HFFc6 (cell line): ENCODE data around the gene RAD51B. TPM values are rescaled to one million over a fixed set of nuclear protein-coding genes. Genes with fewer than 3 reads are reported as not detected.

Source experiments
- DNase-seq: peaks from one replicate; pipeline ENCODE4 v3.0.0-alpha.2; 2018
- H3K27ac Mint-ChIP-seq: 2 replicates; pipeline ENCODE4 v1.8.0; 2020; ENCODE audit warnings: mild to moderate bottlenecking, mixed read lengths
- H3K27me3 Mint-ChIP-seq: 2 replicates; pipeline ENCODE4 v1.8.0; 2021; ENCODE audit warnings: mild to moderate bottlenecking, moderate library complexity, mixed read lengths; ENCODE audit not compliant: insufficient read depth
- H3K36me3 Mint-ChIP-seq: 2 replicates; pipeline ENCODE4 v1.8.0; 2021; ENCODE audit warnings: low read depth, mixed read lengths
- H3K4me1 Mint-ChIP-seq: 2 replicates; pipeline ENCODE4 v1.8.0; 2020; ENCODE audit warnings: low read depth, mixed read lengths
- H3K4me3 Mint-ChIP-seq: 2 replicates; pipeline ENCODE4 v1.8.0; 2020; ENCODE audit warnings: mild to moderate bottlenecking, moderate library complexity, mixed read lengths
- H3K9me3 Mint-ChIP-seq: 2 replicates; pipeline ENCODE4 v1.8.0; 2020; ENCODE audit warnings: mild to moderate bottlenecking, mixed read lengths
- total RNA-seq, 6 experiments: library from RNA; stranded (reverse); fragmentation: NEBNext Ultra II Directional; extraction: Animal tissue kit (Norgen Biotek cat#: 25700); gene quantifications; 2 replicates in 1 of 6; 3 replicates in 5 of 6; pipeline ENCODE4 v1.2.3, GENCODE V29; 2021
- TF ChIP-seq, protein P1 (sequence below): fragments of 200-600 bp; sonication (generic); IDR thresholded peaks from 2 replicates; pipeline ENCODE4 v1.5.0; 2021; ENCODE audit warnings: antibody characterized with exemption, mild to moderate bottlenecking

The RAD51B gene
- total RNA-seq, 6 experiments from 2014 or later, result 7.1 to 12.4 (median 9.6) TPM

GRCh38 chr14:68450391-68451120, 631.0 kb downstream of the RAD51B start:
- peaks cover 6% of the 10 kb centered on the region for H3K36me3 Mint-ChIP-seq
- TF ChIP-seq, protein P1, sequence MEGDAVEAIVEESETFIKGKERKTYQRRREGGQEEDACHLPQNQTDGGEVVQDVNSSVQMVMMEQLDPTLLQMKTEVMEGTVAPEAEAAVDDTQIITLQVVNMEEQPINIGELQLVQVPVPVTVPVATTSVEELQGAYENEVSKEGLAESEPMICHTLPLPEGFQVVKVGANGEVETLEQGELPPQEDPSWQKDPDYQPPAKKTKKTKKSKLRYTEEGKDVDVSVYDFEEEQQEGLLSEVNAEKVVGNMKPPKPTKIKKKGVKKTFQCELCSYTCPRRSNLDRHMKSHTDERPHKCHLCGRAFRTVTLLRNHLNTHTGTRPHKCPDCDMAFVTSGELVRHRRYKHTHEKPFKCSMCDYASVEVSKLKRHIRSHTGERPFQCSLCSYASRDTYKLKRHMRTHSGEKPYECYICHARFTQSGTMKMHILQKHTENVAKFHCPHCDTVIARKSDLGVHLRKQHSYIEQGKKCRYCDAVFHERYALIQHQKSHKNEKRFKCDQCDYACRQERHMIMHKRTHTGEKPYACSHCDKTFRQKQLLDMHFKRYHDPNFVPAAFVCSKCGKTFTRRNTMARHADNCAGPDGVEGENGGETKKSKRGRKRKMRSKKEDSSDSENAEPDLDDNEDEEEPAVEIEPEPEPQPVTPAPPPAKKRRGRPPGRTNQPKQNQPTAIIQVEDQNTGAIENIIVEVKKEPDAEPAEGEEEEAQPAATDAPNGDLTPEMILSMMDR, result no peak
- H3K4me1 Mint-ChIP-seq, result peaks cover 32% of the 10 kb centered on the region
- no peak overlapping the region for H3K4me3 Mint-ChIP-seq
- H3K27ac Mint-ChIP-seq, result no peak overlapping the region
- H3K9me3 Mint-ChIP-seq, result peaks cover 5% of the 10 kb centered on the region
- DNase-seq, result no peak
- no peaks in the 10 kb centered on the region for H3K27me3 Mint-ChIP-seq

- Mint-ChIP-seq H3K4me3 (no peak overlapping the region), H3K36me3 (peaks cover 6% of the 10 kb centered on the region), H3K27ac (no peak overlapping the region), H3K4me1 (peaks cover 32% of the 10 kb centered on the region), H3K9me3 (peaks cover 5% of the 10 kb centered on the region), H3K27me3 (no peaks in the 10 kb centered on the region)
- TF ChIP-seq, protein P1, result no peak
- DNase-seq, result no peak
Measured at GRCh38 chr14:68451696-68452373, 632.3 kb downstream of the RAD51B start.

GRCh38 chr14:68458253-68458652, 638.7 kb downstream of the RAD51B start:
- Mint-ChIP-seq H3K9me3 (peaks cover 5% of the 10 kb centered on the region), H3K4me3 (no peak overlapping the region), H3K27me3 (no peaks in the 10 kb centered on the region), H3K27ac (no peak overlapping the region), H3K36me3 (peaks cover 6% of the 10 kb centered on the region), H3K4me1 (peaks cover 50% of the 10 kb centered on the region)
- DNase-seq, result no peak
- TF ChIP-seq, protein P1, result no peak

- DNase-seq, result peak; percentile 46
- TF ChIP-seq, protein P1, result no peak
- H3K4me1 Mint-ChIP-seq, result peaks cover 48% of the 10 kb centered on the region
- peaks cover 5% of the 10 kb centered on the region for H3K9me3 Mint-ChIP-seq
- H3K36me3 Mint-ChIP-seq, result peaks cover 6% of the 10 kb centered on the region
- peak overlapping the region; percentile 79 for H3K27ac Mint-ChIP-seq
- H3K4me3 Mint-ChIP-seq, result peak overlapping the region; percentile 8; the same call in 1 of the 2 replicates
- no peaks in the 10 kb centered on the region for H3K27me3 Mint-ChIP-seq
Measured at GRCh38 chr14:68458840-68459469, 639.4 kb downstream of the RAD51B start.

- Mint-ChIP-seq H3K9me3 (peaks cover 2% of the 10 kb centered on the region), H3K4me1 (peaks cover 48% of the 10 kb centered on the region), H3K27ac (peak overlapping the region; percentile 79), H3K4me3 (no peak overlapping the region), H3K27me3 (no peaks in the 10 kb centered on the region), H3K36me3 (peaks cover 3% of the 10 kb centered on the region)
- no peak for DNase-seq
- TF ChIP-seq, protein P1, result no peak
Measured at GRCh38 chr14:68459480-68460136, 640.0 kb downstream of the RAD51B start.
